AG04450 (cell line): ENCODE results near the gene VWA1. TPM values are rescaled to one million over a fixed set of nuclear protein-coding genes. Genes with fewer than 3 reads are reported as not detected.
"Not testable (repeated sequence)": the region's sequence is repeated elsewhere in the genome, so short reads cannot be mapped to it uniquely, and the experiment has no call there.

Experiments used
- CTCF ChIA-PET: fragments of 300-600, 350-600 bp; formaldehyde crosslinking; extraction: SDS; loops from one replicate; lab custom pipeline; 2022; ENCODE audit warnings: antibody characterized with exemption, inconsistent platforms; lab: Charles Lee
- POLR2A ChIA-PET: fragments of 350-600 bp; formaldehyde crosslinking; extraction: SDS; loops from one replicate; lab custom pipeline; 2021; ENCODE audit warnings: antibody characterized with exemption, inconsistent platforms; lab: Yijun Ruan, JAX
- DNase-seq: peaks from one replicate; pipeline ENCODE4 v3.0.0-alpha.2; 2011; ENCODE audit warnings: low read depth, low spot score
- H3K27ac ChIP-seq: one replicate; pipeline ENCODE4 v1.5.1; 2012; ENCODE audit warnings: low read depth, low read length, control low read depth
- H3K27me3 ChIP-seq: one replicate; pipeline ENCODE4 v1.6.0; 2012; ENCODE audit warnings: low read length; ENCODE audit not compliant: control insufficient read depth, insufficient read depth
- H3K4me3 ChIP-seq: 2 replicates; pipeline ENCODE4 v1.5.1; 2011; ENCODE audit warnings: mild to moderate bottlenecking, low read depth, low read length, control low read depth
- H3K9me3 ChIP-seq: 2 replicates; pipeline ENCODE4 v1.5.1; 2012; ENCODE audit warnings: low read length; ENCODE audit not compliant: control insufficient read depth, insufficient read depth
- CTCF ChIP-seq: IDR thresholded peaks from 2 replicates; pipeline ENCODE4 v1.5.1; 2011; ENCODE audit warnings: low read depth, low read length, control low read depth, inconsistent platforms
- polyA plus RNA-seq: library from polyadenylated mRNA; depleted of rRNA; stranded (reverse); fragments of >200 nt; gene quantifications from 2 replicates; pipeline ENCODE4 v1.2.3, GENCODE V29; 2011

The VWA1 gene
- polyA plus RNA-seq, 1 experiment, result 3.9 TPM

DNA sequence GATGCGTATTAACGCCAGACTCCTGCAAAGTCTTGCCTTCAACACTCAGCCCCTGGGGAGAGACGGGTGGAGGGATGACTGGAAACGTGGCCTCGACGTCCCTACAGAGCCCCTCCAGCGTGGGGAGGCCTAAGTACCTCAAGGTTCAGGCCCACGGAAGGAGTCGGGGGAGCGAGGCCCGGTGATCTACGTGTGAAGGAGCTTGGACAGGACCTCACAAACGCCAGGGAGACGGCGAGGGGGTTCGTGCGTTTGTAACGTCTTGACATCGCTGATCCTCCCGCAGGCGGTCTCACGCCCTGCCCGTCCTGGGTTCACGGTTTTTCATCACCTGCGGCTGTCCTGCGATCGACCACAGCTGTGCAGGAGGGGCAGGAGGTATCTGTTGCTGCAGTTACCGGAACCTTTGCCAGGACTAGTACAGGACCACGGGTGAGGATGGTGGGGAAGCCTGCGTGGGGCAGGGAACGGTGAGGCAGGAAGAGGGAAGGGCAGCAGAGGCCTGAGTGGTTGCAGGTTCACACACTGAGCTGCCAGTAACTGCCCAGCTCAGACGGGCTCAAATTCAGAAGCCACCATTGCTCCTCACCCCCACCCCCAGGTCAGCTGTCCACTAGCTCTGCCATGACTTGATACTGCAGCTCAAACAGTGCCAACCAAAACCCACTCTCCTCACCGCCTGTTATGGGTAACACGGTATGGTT, 35.5 kb upstream of the VWA1 start:
- TF ChIP-seq CTCF, result no peak
- DNase-seq, result no peak
- Histone ChIP-seq H3K4me3 (peak overlapping the region; percentile 98), H3K27ac (peak overlapping the region; percentile 65), H3K9me3 (no peaks in the 10 kb centered on the region; the same call in 1 of the 2 replicates), H3K27me3 (no peaks in the 10 kb centered on the region)
- CTCF ChIA-PET, result interaction anchor here (0.7 to 1.2 kb wide), 3 partner anchors 27 to 41 kb away, joined by 3 to 7 read pairs (median 5); no protein-coding TSS in a partner anchor
- POLR2A ChIA-PET, result interaction anchor here (0.5 to 2.1 kb wide), 6 partner anchors 15 to 111 kb away, joined by 3 to 7 read pairs (median 4); partner anchors contain the start of genes ATAD3A and AURKAIP1

DNA sequence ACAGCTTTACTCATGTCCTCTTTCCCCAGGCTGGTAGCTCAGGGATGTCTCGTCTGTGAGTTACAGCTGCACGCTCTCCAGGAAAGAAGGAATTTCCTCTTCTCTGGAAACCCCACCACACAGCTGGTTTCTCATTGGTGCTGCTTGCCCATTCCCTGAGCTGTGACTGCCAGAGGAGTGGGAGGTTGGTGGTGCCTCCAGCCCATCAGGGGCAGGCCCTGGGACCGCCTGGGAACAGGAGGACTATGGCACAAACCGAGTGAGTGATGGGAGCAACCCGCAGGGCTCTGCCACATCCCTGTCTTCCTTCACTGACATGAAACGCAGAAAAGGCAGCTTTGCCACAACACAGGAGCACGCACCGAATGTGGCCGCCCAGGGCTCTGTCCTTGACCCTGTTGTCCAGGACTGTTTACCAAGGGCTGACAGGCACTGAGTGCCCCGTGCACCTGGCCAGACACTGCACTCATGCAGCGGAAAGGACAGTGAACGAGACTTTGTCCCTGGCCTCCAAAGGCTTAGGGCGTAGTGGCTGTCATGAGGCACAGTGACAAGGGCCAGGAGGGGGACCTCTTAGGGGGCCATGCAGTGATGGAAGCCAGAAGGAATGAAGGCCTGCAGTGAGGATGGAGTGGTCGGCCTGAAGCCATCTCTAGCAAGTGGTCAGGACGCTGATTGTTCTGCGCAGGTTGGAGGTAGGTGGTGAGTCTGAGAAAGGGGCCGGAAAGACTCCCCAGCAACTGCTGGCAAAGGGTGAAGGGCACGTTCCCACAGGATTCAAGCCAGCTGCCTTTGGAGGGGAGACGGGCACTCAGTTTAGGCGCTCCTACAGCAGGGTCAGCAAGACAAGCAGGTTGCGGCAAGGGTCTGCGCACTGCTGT, 34.7 kb upstream of the VWA1 start:
- Histone ChIP-seq H3K9me3 (no peaks in the 10 kb centered on the region; the same call in 1 of the 2 replicates), H3K27ac (peak overlapping the region; percentile 65), H3K27me3 (no peaks in the 10 kb centered on the region), H3K4me3 (peak overlapping the region; percentile 98)
- DNase-seq, result no peak
- POLR2A ChIA-PET, result interaction anchor here (0.6 to 2.1 kb wide), 6 partner anchors 23 to 111 kb away, joined by 3 to 7 read pairs (median 4); partner anchors contain the start of genes ATAD3A and AURKAIP1
- TF ChIP-seq CTCF, result no peak
- CTCF ChIA-PET, result interaction anchor here (0.7 to 1.2 kb wide), 2 partner anchors 28 to 41 kb away, joined by 5 to 7 read pairs; no protein-coding TSS in a partner anchor

DNA sequence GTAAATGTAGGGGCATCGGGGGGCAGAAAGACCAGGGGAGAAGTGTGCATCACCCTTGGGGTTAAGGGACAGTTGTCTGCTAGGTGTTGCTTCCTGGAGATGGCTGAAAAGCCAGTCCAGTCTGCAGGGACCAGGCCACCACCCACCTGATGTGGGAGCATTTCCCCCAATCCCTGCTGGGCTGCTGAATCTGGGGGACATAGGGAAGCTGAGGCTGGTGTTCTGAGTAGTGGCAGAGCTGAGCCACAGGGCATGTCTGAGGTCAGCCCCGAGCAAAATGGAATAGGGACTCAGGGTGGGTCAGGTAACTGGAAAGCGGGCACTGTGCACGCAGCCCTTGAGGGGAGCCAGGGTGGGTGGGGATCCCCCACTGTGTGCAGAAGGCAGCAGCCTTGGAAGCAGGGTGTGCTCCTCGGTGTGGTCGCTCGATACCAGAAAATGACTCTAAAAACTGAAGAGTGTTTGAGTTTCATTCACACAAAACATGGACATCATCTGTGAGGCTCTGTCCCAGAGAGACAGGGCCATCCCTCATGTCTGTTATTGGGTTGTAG, 34.0 kb upstream of the VWA1 start:
- ChIA-PET POLR2A (interaction anchor here (0.6 kb wide), 1 partner anchor 34 kb away, joined by 3 read pairs; no protein-coding TSS in a partner anchor), CTCF (interaction anchor here (1.4 kb wide), 1 partner anchor 212 kb away, joined by 4 read pairs; no protein-coding TSS in a partner anchor)
- peak overlapping the region; percentile 98; the same call in 1 of the 2 replicates for H3K4me3 ChIP-seq
- no peak for DNase-seq
- H3K27ac ChIP-seq, result no peak overlapping the region
- H3K27me3 ChIP-seq, result no peaks in the 10 kb centered on the region
- H3K9me3 ChIP-seq, result no peaks in the 10 kb centered on the region; the same call in 1 of the 2 replicates
- no peak for TF ChIP-seq CTCF

GRCh38 chr1:1402072-1402900, 33.2 kb upstream of the VWA1 start:
- H3K4me3 ChIP-seq, result no peak overlapping the region
- peak; percentile 26 for DNase-seq
- H3K9me3 ChIP-seq, result no peaks in the 10 kb centered on the region; the same call in 1 of the 2 replicates
- ChIA-PET CTCF (interaction anchor here (0.9 to 1.4 kb wide), 4 partner anchors 11 to 211 kb away, joined by 4 to 5 read pairs (median 4); no protein-coding TSS in a partner anchor), POLR2A (interaction anchor here (0.6 to 1.1 kb wide), 2 partner anchors 27 to 180 kb away, joined by 4 to 6 read pairs; no protein-coding TSS in a partner anchor)
- H3K27ac ChIP-seq, result no peak overlapping the region
- no peaks in the 10 kb centered on the region for H3K27me3 ChIP-seq
- TF ChIP-seq CTCF, result peak; percentile 69

DNA sequence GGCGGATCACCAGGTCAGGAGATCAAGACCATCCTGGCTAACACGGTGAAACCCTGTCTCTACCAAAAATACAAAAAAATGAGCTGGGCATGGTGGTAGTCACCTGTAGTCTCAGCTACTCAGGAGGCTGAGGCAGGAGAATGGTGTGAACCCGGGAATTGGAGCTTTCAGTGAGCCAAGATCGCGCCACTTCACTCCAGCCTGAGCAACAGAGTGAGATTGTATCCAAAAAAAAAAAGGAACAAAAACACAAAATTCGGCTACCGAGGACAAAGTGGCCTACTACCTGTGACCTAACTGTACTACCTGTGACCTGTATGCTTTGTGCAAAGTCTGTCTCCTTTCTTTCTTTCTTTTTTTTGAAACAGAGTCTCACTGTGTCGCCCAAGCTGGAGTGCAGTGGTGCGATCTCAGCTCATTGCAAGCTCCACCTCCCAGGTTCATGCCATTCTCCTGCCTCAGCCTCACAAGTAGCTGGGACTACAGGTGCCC, 32.5 kb upstream of the VWA1 start:
- not testable (repeated sequence) for H3K27me3 ChIP-seq, H3K9me3 ChIP-seq, DNase-seq, H3K4me3 ChIP-seq, H3K27ac ChIP-seq
- POLR2A ChIA-PET, result interaction anchor here (0.6 to 1.1 kb wide), 2 partner anchors 27 to 181 kb away, joined by 4 to 6 read pairs; no protein-coding TSS in a partner anchor
- CTCF ChIA-PET, result interaction anchor here (0.9 to 1.4 kb wide), 4 partner anchors 11 to 211 kb away, joined by 4 to 5 read pairs (median 4); no protein-coding TSS in a partner anchor
